ENCODE results near the gene SNORC. TPM values are rescaled to one million over a fixed set of nuclear protein-coding genes. Genes with fewer than 3 reads are reported as not detected.

Gene SNORC
- total and polyA plus RNA-seq, 4 donors, result 2.4 to 12.3 (median 6.6) TPM

- DNase-seq (ENCODE audit: low spot score), result no peak
- Histone ChIP-seq H3K4me3 (ENCODE audit: low read depth in 1 of 3, low read length in 3 of 3) (no peak overlapping the region), H3K36me3 (ENCODE audit: control insufficient read depth in 4 of 4, insufficient read depth in 3 of 4, low read depth in 1 of 4, low read length in 3 of 4) (peaks cover 0 to 33% (median 8%) of the 10 kb centered on the region in 4 donors)
Measured at GRCh38 chr2:232892843-232893242, 22.8 kb downstream of the SNORC start.

More at GRCh38 chr2:232892843-232893242, 22.8 kb downstream of the SNORC start:
- no peak overlapping the region for H3K27ac ChIP-seq (ENCODE audit: low read depth in 1 of 2, low read length in 2 of 2)
- H3K4me1 ChIP-seq (ENCODE audit: control insufficient read depth in 4 of 4, insufficient read depth in 4 of 4, low read length in 3 of 4), result no peaks in the 10 kb centered on the region
- no peaks in the 10 kb centered on the region for H3K9me3 ChIP-seq (ENCODE audit: control insufficient read depth in 4 of 4, low read length in 3 of 4)
- H3K9ac ChIP-seq (ENCODE audit: low read depth in 1 of 2, low read length in 2 of 2), result no peak overlapping the region
- WGBS, result 93% methylated on average over 20 of the region's 20 CpGs
- TF ChIP-seq FOXA1 (IDR thresholded peaks at IDR 0.05) (no peak), CTCF (IDR thresholded peaks at IDR 0.05; ENCODE audit: low read depth, low read length, missing input control) (no peak), YY1 (IDR thresholded peaks at IDR 0.05) (no peak), RXRA (IDR thresholded peaks at IDR 0.05) (no peak), SP1 (IDR thresholded peaks at IDR 0.05) (no peak), HNF4G (IDR thresholded peaks at IDR 0.05) (no peak), FOXA2 (IDR thresholded peaks at IDR 0.05) (no peak), JUND (IDR thresholded peaks at IDR 0.05) (no peak), HNF4A (conservative IDR thresholded peaks at IDR 0.05) (no peak), EGR1 (IDR thresholded peaks at IDR 0.05; ENCODE audit: low read depth in 2 of 2) (no peak), ATF3 (IDR thresholded peaks at IDR 0.05) (no peak), RAD21 (IDR thresholded peaks at IDR 0.05) (no peak)
- TF ChIP-seq, protein P1, sequence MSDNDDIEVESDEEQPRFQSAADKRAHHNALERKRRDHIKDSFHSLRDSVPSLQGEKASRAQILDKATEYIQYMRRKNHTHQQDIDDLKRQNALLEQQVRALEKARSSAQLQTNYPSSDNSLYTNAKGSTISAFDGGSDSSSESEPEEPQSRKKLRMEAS (IDR thresholded peaks at IDR 0.05), result no peak
- TF ChIP-seq, protein P2, sequence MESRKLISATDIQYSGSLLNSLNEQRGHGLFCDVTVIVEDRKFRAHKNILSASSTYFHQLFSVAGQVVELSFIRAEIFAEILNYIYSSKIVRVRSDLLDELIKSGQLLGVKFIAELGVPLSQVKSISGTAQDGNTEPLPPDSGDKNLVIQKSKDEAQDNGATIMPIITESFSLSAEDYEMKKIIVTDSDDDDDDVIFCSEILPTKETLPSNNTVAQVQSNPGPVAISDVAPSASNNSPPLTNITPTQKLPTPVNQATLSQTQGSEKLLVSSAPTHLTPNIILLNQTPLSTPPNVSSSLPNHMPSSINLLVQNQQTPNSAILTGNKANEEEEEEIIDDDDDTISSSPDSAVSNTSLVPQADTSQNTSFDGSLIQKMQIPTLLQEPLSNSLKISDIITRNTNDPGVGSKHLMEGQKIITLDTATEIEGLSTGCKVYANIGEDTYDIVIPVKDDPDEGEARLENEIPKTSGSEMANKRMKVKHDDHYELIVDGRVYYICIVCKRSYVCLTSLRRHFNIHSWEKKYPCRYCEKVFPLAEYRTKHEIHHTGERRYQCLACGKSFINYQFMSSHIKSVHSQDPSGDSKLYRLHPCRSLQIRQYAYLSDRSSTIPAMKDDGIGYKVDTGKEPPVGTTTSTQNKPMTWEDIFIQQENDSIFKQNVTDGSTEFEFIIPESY (IDR thresholded peaks at IDR 0.05), result no peak
- TF ChIP-seq, protein P3, sequence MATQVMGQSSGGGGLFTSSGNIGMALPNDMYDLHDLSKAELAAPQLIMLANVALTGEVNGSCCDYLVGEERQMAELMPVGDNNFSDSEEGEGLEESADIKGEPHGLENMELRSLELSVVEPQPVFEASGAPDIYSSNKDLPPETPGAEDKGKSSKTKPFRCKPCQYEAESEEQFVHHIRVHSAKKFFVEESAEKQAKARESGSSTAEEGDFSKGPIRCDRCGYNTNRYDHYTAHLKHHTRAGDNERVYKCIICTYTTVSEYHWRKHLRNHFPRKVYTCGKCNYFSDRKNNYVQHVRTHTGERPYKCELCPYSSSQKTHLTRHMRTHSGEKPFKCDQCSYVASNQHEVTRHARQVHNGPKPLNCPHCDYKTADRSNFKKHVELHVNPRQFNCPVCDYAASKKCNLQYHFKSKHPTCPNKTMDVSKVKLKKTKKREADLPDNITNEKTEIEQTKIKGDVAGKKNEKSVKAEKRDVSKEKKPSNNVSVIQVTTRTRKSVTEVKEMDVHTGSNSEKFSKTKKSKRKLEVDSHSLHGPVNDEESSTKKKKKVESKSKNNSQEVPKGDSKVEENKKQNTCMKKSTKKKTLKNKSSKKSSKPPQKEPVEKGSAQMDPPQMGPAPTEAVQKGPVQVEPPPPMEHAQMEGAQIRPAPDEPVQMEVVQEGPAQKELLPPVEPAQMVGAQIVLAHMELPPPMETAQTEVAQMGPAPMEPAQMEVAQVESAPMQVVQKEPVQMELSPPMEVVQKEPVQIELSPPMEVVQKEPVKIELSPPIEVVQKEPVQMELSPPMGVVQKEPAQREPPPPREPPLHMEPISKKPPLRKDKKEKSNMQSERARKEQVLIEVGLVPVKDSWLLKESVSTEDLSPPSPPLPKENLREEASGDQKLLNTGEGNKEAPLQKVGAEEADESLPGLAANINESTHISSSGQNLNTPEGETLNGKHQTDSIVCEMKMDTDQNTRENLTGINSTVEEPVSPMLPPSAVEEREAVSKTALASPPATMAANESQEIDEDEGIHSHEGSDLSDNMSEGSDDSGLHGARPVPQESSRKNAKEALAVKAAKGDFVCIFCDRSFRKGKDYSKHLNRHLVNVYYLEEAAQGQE (IDR thresholded peaks at IDR 0.05), result no peak
- H3K27me3 ChIP-seq (ENCODE audit: control insufficient read depth in 4 of 4, insufficient read depth in 4 of 4, low read length in 3 of 4), result no peaks in the 10 kb centered on the region

Measured in liver (tissue), 9 donors.